Thymus (tissue), 11 donors: ENCODE data around the gene COL4A1. TPM values are rescaled to one million over a fixed set of nuclear protein-coding genes. Genes with fewer than 3 reads are reported as not detected.

Experiments used
- DNase-seq, 9 donors: peaks; one replicate each; pipeline ENCODE4 v3.0.0-alpha.2; 2013; ENCODE audit warnings: low spot score in 9 of 9, low read depth in 6 of 9, missing footprints in 1 of 9
- H3K27ac ChIP-seq, 2 donors: one replicate each; pipeline ENCODE4 v1.5.1; 2013; ENCODE audit warnings: control low read depth in 1 of 2, low read depth in 1 of 2, low read length in 1 of 2, mild to moderate bottlenecking in 1 of 2, moderate library complexity in 1 of 2
- H3K27me3 ChIP-seq, 2 donors: one replicate each; pipeline ENCODE4 v1.5.1; 2013; ENCODE audit warnings: low read length in 1 of 2; ENCODE audit not compliant: control insufficient read depth in 2 of 2, insufficient read depth in 1 of 2
- H3K36me3 ChIP-seq, 2 donors: one replicate each; pipeline ENCODE4 v1.5.1; 2013; ENCODE audit warnings: low read length in 1 of 2, mild to moderate bottlenecking in 1 of 2, moderate library complexity in 1 of 2; ENCODE audit not compliant: control insufficient read depth in 2 of 2, insufficient read depth in 2 of 2
- H3K4me1 ChIP-seq, 2 donors: one replicate each; pipeline ENCODE4 v1.5.1; 2013; ENCODE audit warnings: low read length in 2 of 2; ENCODE audit not compliant: control insufficient read depth in 2 of 2, insufficient read depth in 2 of 2
- H3K4me3 ChIP-seq, 2 donors: one replicate each; pipeline ENCODE4 v1.5.1; 2013; ENCODE audit warnings: low read length in 2 of 2, control low read depth in 1 of 2, mild to moderate bottlenecking in 1 of 2
- H3K9me3 ChIP-seq, 2 donors: one replicate each; pipeline ENCODE4 v1.5.1; 2013; ENCODE audit warnings: low read length in 1 of 2, mild to moderate bottlenecking in 1 of 2; ENCODE audit not compliant: control insufficient read depth in 2 of 2, insufficient read depth in 1 of 2
- WGBS: extraction: QIAGEN DNeasy Blood & Tissue Kit; methylation state at CpG from one replicate; pipeline ENCODE4 v1.1.7; 2013; 5-methylcytosine and 5-hydroxymethylcytosine counted together
- polyA plus RNA-seq: library from polyadenylated mRNA; stranded (reverse); fragments of 200-250 nt; gene quantifications from one replicate; pipeline ENCODE4 v1.2.3, GENCODE V29; 2013
- total RNA-seq: library from RNA; stranded (reverse); fragments of 120-200 nt; gene quantifications from one replicate; pipeline ENCODE4 v1.2.4, GENCODE V29; 2013
- donor health status: healthy.

Gene COL4A1
- total and polyA plus RNA-seq, 2 donors, result 63.0 to 95.2 TPM

DNA sequence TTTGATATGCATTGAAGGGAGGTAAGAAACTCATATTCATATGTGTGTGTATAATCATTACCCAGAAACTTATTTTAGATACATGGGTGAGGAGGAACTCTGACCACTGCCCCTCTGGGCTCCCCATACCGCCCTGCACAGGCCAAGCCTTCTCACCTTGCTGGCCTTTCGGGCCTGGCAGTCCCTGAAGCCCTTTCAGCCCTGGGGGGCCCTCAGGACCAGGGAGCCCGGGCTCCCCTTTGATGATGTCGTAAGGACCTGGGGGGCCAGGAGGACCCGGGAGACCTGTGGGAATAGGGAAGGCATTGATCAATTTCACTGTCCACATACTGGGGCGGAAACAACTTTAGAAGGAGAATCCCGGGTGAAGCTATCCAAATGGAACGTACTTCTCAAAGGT is 142.3 kb downstream of the COL4A1 start:
- peaks cover 0 to 4% of the 10 kb centered on the region in 2 donors for H3K27me3 ChIP-seq
- 93% methylated on average over 8 of the region's 8 CpGs for WGBS
- no peaks in the 10 kb centered on the region for H3K9me3 ChIP-seq
- peaks cover 0 to 8% of the 10 kb centered on the region in 2 donors for H3K4me1 ChIP-seq
- DNase-seq, result no peak
- no peak overlapping the region for H3K27ac ChIP-seq
- no peak overlapping the region for H3K4me3 ChIP-seq
- no peaks in the 10 kb centered on the region for H3K36me3 ChIP-seq

DNA sequence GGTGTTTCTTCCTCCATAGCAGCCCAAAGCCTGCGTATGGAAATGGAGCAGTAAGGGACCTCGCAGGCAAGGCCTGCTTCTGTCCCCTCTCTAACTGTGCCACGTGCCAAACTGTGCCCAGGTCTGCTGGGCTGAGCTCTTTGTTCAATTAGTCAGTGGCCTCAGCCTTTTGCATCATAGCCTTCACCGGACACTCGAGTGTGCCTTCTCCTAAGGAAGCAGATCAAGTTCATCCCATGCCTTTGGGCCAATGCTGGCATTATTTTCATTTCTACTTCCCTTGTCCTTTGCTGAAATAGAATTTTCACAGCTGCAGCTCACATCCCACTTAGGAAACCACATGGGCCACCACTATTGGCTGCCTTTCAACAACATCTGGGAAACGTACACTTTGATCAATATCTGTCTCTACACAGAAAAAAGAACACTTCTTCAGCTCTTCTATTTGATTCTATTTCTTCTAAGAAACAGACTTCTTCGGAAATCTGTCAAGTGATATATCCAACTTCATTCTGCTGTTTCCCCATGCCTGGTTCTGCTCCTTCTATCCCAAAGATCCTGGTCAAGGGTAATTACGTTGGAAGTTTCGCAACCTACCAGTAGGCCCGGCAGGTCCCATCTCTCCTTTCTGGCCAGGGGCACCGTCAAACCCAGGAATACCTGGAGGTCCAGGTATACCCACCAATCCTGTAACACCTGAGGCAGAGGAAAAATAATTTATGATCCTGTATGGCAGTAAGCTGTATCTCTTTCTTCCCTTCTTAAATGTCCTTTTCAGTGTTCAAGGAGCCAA is 143.9 kb downstream of the COL4A1 start:
- Histone ChIP-seq H3K27ac (no peak overlapping the region), H3K36me3 (no peaks in the 10 kb centered on the region), H3K4me1 (peaks cover 0 to 8% of the 10 kb centered on the region in 2 donors), H3K9me3 (peaks cover 0 to 1% of the 10 kb centered on the region in 2 donors), H3K4me3 (no peak overlapping the region), H3K27me3 (peaks cover 0 to 2% of the 10 kb centered on the region in 2 donors)
- no peak for DNase-seq
- 78% methylated on average over 11 of the region's 11 CpGs for WGBS

DNA sequence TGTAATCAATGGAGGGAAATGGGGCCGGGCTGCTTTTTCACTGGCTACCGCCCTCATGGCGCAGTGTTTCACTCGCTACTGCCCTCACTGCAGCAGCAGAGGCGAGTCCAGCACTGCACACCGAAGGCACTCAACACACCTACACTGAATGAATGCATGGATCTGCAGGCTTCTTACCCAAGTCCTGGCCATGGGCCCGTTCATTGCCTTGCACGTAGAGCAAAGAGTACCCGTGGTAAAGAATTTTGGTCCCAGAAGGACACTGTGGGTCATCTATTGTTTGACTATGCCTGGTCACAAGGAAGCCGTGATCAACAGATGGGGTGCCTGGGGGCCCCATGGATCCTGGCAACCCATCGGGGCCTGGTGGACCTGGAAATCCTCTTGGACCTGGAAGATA is 144.9 kb downstream of the COL4A1 start:
- Histone ChIP-seq H3K36me3 (no peaks in the 10 kb centered on the region), H3K27ac (no peak overlapping the region)
- WGBS, result 97% methylated on average over 11 of the region's 11 CpGs

DNA sequence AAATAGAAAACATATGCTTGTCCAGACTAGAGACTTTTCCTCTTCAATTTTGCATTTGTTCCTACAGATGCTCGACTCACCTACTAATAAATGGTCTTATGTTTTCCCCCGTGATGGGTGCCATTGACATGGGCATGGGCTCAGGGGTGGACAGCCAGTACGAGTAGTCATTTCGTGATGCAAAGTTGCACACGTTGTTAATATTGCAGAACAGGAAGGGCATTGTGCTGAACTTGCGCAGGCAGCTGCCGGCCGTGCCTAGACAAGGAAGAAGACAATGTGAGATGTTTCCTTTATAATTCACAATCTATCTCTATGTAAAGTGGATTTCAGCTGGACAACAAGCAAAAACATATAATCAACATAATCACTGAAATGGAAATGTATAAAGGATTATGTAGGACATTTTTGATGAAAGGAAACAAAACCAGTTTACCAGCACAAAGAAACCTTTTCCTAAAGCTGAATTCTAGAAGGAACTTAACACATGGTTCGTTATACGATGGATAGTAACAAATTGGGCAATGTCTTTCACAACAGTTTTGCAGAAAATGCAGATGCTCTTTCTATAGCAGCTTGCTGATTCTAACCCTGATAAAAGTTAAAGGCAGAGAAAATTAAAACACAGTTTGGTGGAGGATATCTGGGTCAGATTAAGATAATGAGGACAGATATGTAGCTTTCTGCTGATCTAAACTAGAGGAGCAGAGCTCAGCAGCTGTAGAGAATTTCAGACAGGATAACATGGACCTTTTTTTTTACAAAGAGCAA is 145.7 kb downstream of the COL4A1 start:
- peaks cover 0 to 8% of the 10 kb centered on the region in 2 donors for H3K4me1 ChIP-seq
- no peaks in the 10 kb centered on the region for H3K27me3 ChIP-seq
- no peak overlapping the region for H3K4me3 ChIP-seq
- H3K36me3 ChIP-seq, result no peaks in the 10 kb centered on the region
- H3K9me3 ChIP-seq, result peaks cover 0 to 1% of the 10 kb centered on the region in 2 donors
- 76% methylated on average over 10 of the region's 10 CpGs for WGBS
- DNase-seq, result peak in 1 of 9 donors; percentile 12
- H3K27ac ChIP-seq, result no peak overlapping the region

More for the DNA sequence above, 144.9 kb downstream of the COL4A1 start:
- Histone ChIP-seq H3K4me1 (peaks cover 0 to 8% of the 10 kb centered on the region in 2 donors), H3K4me3 (no peak overlapping the region), H3K27me3 (no peaks in the 10 kb centered on the region), H3K9me3 (peaks cover 0 to 1% of the 10 kb centered on the region in 2 donors)
- no peak for DNase-seq

DNA sequence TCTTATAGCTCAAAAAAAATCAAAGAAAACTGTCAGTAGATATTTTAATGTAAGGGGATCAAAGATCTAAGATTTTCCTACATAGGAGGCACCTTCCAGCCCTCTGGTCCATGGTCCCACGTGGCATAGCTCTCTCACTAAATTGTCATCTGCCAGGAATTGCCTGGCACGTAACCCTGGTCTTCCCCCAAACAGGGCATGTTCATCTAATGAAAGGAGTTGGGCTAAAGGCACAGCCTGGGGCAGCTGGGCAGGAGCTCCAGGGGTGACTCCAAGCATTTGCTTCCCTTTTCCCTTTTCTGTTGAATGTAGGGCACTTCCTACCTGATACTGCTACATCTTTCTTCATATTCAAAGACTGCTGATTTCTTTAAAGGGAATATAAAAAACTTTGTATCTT is 148.7 kb downstream of the COL4A1 start:
- Histone ChIP-seq H3K36me3 (no peaks in the 10 kb centered on the region), H3K4me3 (no peak overlapping the region), H3K27ac (no peak overlapping the region), H3K4me1 (peaks cover 0 to 8% of the 10 kb centered on the region in 2 donors), H3K9me3 (peaks cover 0 to 1% of the 10 kb centered on the region in 2 donors), H3K27me3 (no peaks in the 10 kb centered on the region)
- WGBS, result 82% methylated on average over 2 of the region's 2 CpGs
- no peak for DNase-seq

DNA sequence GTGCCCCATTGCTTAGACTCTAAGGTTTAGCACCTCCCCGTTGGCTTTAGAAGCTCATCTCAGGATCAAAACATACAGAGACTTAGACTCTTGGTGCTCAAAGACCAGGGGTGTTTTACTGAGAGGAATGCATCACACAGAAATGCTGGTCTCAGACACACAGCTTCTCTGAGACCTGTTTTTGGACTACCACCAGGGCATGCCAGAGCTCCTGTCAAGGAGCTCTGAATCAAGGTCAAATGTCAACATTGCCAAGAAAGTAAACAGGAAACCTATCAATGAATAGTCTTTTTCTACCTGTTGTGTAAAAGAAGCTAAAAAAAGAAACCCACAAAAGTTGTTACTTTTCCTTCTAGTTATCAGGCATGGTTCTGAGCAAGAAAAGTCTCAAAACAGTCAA is 149.2 kb downstream of the COL4A1 start:
- no peak overlapping the region for H3K27ac ChIP-seq
- H3K36me3 ChIP-seq, result no peaks in the 10 kb centered on the region

DNA sequence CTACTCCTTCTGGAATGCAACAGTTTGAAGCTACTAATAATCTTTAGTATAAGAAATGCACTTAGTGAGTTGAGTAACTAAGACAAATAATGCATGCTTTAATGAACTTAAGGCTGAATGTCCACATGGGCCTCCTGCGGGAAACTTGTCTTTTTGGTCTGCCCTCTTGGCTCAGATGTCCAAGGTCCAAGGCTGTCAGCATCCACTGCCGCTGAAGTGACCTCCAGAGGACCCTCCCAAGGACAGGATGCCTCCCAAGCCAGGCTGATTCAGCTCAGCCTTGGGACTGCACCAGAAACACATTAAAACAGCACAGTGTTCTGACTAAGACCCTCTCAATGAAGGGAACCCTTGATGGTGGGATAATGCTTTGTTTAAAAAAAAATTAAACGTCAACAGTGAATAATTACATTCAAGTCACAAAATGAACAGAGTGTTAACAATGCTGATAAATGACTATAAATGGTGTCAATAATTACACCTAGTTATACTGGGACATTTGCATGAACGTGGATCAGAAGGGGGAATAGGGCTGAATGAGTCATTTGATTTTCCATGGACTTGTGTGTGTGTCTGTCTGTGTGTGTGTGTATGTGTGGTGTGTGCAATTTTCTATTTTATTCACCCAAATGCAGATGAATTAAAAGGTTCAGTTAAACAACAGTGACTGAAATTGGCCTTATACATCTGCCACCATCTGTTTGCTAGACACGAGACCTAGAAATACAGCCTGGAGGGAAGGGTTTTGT is 150.5 kb downstream of the COL4A1 start:
- DNase-seq, result no peak
- H3K36me3 ChIP-seq, result no peaks in the 10 kb centered on the region
- H3K4me3 ChIP-seq, result no peak overlapping the region
- H3K9me3 ChIP-seq, result peaks cover 0 to 1% of the 10 kb centered on the region in 2 donors
- no peaks in the 10 kb centered on the region for H3K27me3 ChIP-seq
- WGBS, result 94% methylated on average over 5 of the region's 5 CpGs
- H3K4me1 ChIP-seq, result no peaks in the 10 kb centered on the region
- no peak overlapping the region for H3K27ac ChIP-seq

More for the DNA sequence above, 149.2 kb downstream of the COL4A1 start:
- no peak overlapping the region for H3K4me3 ChIP-seq
- peaks cover 0 to 1% of the 10 kb centered on the region in 2 donors for H3K9me3 ChIP-seq
- WGBS, result 91% methylated on average over 1 of the region's 1 CpG
- H3K4me1 ChIP-seq, result peaks cover 0 to 4% of the 10 kb centered on the region in 2 donors
- no peaks in the 10 kb centered on the region for H3K27me3 ChIP-seq
- peak in 2 of 9 donors; percentile 8 to 18 for DNase-seq

DNA sequence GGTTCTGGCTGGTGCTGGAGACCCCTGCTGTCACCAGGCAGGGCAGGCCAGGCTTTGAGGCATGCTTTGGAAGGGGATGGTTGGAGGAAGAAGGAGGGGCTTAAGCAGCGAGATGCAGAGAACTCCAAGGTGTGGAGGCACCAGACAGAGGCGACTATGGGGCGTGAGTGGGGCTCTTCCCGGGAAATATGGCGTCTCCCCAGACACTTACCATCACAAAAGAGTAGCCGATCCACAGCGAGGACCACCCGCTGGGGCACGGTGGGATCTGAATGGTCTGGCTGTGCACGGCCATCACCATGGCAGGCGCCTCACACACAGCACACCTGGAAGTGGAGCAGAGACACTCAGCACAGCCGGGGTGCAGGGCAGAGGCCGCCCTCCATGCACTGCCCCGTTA is 151.9 kb downstream of the COL4A1 start:
- H3K27ac ChIP-seq, result no peak overlapping the region
- H3K9me3 ChIP-seq, result peaks cover 0 to 1% of the 10 kb centered on the region in 2 donors
- DNase-seq, result no peak
- H3K4me1 ChIP-seq, result no peaks in the 10 kb centered on the region
- 96% methylated on average over 14 of the region's 14 CpGs for WGBS
- H3K36me3 ChIP-seq, result no peaks in the 10 kb centered on the region
- peaks cover 0 to 2% of the 10 kb centered on the region in 2 donors for H3K27me3 ChIP-seq
- no peak overlapping the region for H3K4me3 ChIP-seq
